HK-2 (cell line): ENCODE results near the gene GHR.

ENCODE experiments used
- DNase-seq: peaks from one replicate; pipeline ENCODE4 v3.0.0-alpha.2; 2018; ENCODE audit not compliant: unreplicated experiment

GHR gene

GRCh38 chr5:42516282-42517042, 93.2 kb downstream of the GHR start:
- no peak for DNase-seq

- DNase-seq, result no peak
Observed at GRCh38 chr5:42517164-42517563, 93.9 kb downstream of the GHR start.

GRCh38 chr5:42518595-42519221, 95.5 kb downstream of the GHR start:
- DNase-seq, result no peak

GRCh38 chr5:42520203-42520602, 97.0 kb downstream of the GHR start:
- DNase-seq, result no peak

GRCh38 chr5:42520957-42521356, 97.7 kb downstream of the GHR start:
- no peak for DNase-seq

- no peak for DNase-seq
Observed at GRCh38 chr5:42521406-42521805, 98.2 kb downstream of the GHR start.

GRCh38 chr5:42522783-42523182, 99.5 kb downstream of the GHR start:
- DNase-seq, result no peak

GRCh38 chr5:42526179-42526578, 102.9 kb downstream of the GHR start:
- DNase-seq, result no peak

- DNase-seq, result no peak
Observed at GRCh38 chr5:42531611-42532010, 108.4 kb downstream of the GHR start.

GRCh38 chr5:42542106-42542505, 118.9 kb downstream of the GHR start:
- DNase-seq, result no peak

- DNase-seq, result no peak
Observed at GRCh38 chr5:42543774-42544173, 120.5 kb downstream of the GHR start.

GRCh38 chr5:42545038-42545437, 121.8 kb downstream of the GHR start:
- no peak for DNase-seq

GRCh38 chr5:42547141-42547540, 123.9 kb downstream of the GHR start:
- DNase-seq, result no peak

- no peak for DNase-seq
Observed at GRCh38 chr5:42547894-42548293, 124.7 kb downstream of the GHR start.

GRCh38 chr5:42552597-42552996, 129.4 kb downstream of the GHR start:
- DNase-seq, result no peak

GRCh38 chr5:42553461-42553860, 130.2 kb downstream of the GHR start:
- no peak for DNase-seq

- no peak for DNase-seq
Observed at GRCh38 chr5:42555010-42555409, 131.8 kb downstream of the GHR start.

GRCh38 chr5:42555797-42556196, 132.6 kb downstream of the GHR start:
- no peak for DNase-seq

GRCh38 chr5:42557689-42558088, 134.4 kb downstream of the GHR start:
- no peak for DNase-seq

GRCh38 chr5:42561656-42562055, 138.4 kb downstream of the GHR start:
- no peak for DNase-seq

GRCh38 chr5:42564689-42565356, 141.6 kb downstream of the GHR start:
- DNase-seq, result no peak

GRCh38 chr5:42566652-42567295, 143.5 kb downstream of the GHR start:
- DNase-seq, result no peak

GRCh38 chr5:42569325-42569724, 146.1 kb downstream of the GHR start:
- DNase-seq, result no peak
